HG03457 (cell line): ENCODE measurements around the gene RNF44.

ENCODE experiments used
- ATAC-seq: cut with Tn5 transposase; IDR thresholded peaks from one replicate; pipeline ENCODE4 v1.9.1; 2021; ENCODE audit warnings: moderate number of reproducible peaks; ENCODE audit not compliant: unreplicated experiment

Gene RNF44

DNA sequence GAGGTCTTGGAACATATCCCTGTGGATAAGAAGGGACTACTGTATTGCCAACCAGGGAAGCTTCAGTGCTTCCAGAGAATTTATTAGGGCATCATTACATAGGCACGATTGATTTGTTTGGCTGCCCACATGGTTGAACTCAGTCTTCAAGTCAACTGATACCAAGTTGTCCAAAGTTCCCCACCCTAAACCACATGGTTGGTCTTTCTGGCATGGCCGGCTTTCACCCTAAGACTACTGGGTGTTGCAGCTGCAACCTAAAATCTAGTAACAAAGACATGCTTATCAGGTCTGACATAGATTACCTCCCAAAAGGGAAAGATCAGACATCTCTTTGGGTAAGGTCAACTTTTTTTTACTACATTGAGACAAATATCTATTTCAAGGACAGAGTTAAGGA is 52.0 kb downstream of the RNF44 start:
- ATAC-seq: no peak

- no peak for ATAC-seq
These were observed 55.5 kb downstream of the RNF44 start for GRCh38 chr5:176481711-176482110.
